ENCODE measurements around the gene IRF2BP2.

The IRF2BP2 gene

GRCh38 chr1:234645964-234646363, 36.0 kb upstream of the IRF2BP2 start:
- TF ChIP-seq POU6F1 (CRISPR knock-in tag; IDR thresholded peaks at IDR 0.05; ENCODE audit: borderline replicate concordance, low read depth) (no peak), GLIS3 (CRISPR knock-in tag; IDR thresholded peaks at IDR 0.05) (no peak), ZNF565 (CRISPR knock-in tag; conservative IDR thresholded peaks at IDR 0.05; ENCODE audit: low read depth) (no peak), TOX (CRISPR knock-in tag; IDR thresholded peaks at IDR 0.05; ENCODE audit: borderline replicate concordance) (no peak), ESRRG (CRISPR knock-in tag; IDR thresholded peaks at IDR 0.05) (no peak), TCF4 (CRISPR knock-in tag; IDR thresholded peaks at IDR 0.05; ENCODE audit: borderline replicate concordance) (no peak), ARNTL (CRISPR knock-in tag; IDR thresholded peaks at IDR 0.05; ENCODE audit: borderline replicate concordance, low read depth) (no peak), RARB (CRISPR knock-in tag; IDR thresholded peaks at IDR 0.05) (no peak), BACH2 (CRISPR knock-in tag; IDR thresholded peaks at IDR 0.05; ENCODE audit: borderline replicate concordance) (no peak), CSRNP3 (CRISPR knock-in tag; IDR thresholded peaks at IDR 0.05) (no peak), ZNF8 (CRISPR knock-in tag; IDR thresholded peaks at IDR 0.05) (no peak), PATZ1 (CRISPR knock-in tag; IDR thresholded peaks at IDR 0.05; ENCODE audit: borderline replicate concordance) (no peak), ZFP30 (CRISPR knock-in tag; IDR thresholded peaks at IDR 0.05) (no peak), ZNF70 (CRISPR knock-in tag; IDR thresholded peaks at IDR 0.05) (no peak)
- no peak for ATAC-seq

- no peak for ATAC-seq
- no peak for TF ChIP-seq ZNF565 (CRISPR knock-in tag; conservative IDR thresholded peaks at IDR 0.05; ENCODE audit: low read depth)
- TF ChIP-seq CSRNP3 (CRISPR knock-in tag; IDR thresholded peaks at IDR 0.05), result no peak
- TF ChIP-seq SNAI2 (CRISPR knock-in tag; IDR thresholded peaks at IDR 0.05), result no peak
- TF ChIP-seq ZC3H10 (CRISPR knock-in tag; IDR thresholded peaks at IDR 0.05), result no peak
- no peak for TF ChIP-seq ZFP3 (CRISPR knock-in tag; IDR thresholded peaks at IDR 0.05)
- TF ChIP-seq CSDC2 (CRISPR knock-in tag; IDR thresholded peaks at IDR 0.05), result no peak
- TF ChIP-seq GLIS3 (CRISPR knock-in tag; IDR thresholded peaks at IDR 0.05), result no peak
- no peak for TF ChIP-seq BACH2 (CRISPR knock-in tag; IDR thresholded peaks at IDR 0.05; ENCODE audit: borderline replicate concordance)
- no peak for TF ChIP-seq PATZ1 (CRISPR knock-in tag; IDR thresholded peaks at IDR 0.05; ENCODE audit: borderline replicate concordance)
- TF ChIP-seq OSR1 (CRISPR knock-in tag; IDR thresholded peaks at IDR 0.05), result no peak
- TF ChIP-seq ZNF8 (CRISPR knock-in tag; IDR thresholded peaks at IDR 0.05), result no peak
- TF ChIP-seq ZNF70 (CRISPR knock-in tag; IDR thresholded peaks at IDR 0.05), result no peak
- no peak for TF ChIP-seq TCF4 (CRISPR knock-in tag; IDR thresholded peaks at IDR 0.05; ENCODE audit: borderline replicate concordance)
- no peak for TF ChIP-seq ESRRG (CRISPR knock-in tag; IDR thresholded peaks at IDR 0.05)
- TF ChIP-seq CREB5 (CRISPR knock-in tag; IDR thresholded peaks at IDR 0.05; ENCODE audit: low read depth), result no peak
- TF ChIP-seq RARB (CRISPR knock-in tag; IDR thresholded peaks at IDR 0.05), result no peak
- no peak for TF ChIP-seq POU6F1 (CRISPR knock-in tag; IDR thresholded peaks at IDR 0.05; ENCODE audit: borderline replicate concordance, low read depth)
- TF ChIP-seq ARNTL (CRISPR knock-in tag; IDR thresholded peaks at IDR 0.05; ENCODE audit: borderline replicate concordance, low read depth), result no peak
Observed at GRCh38 chr1:234645474-234645953, 35.5 kb upstream of the IRF2BP2 start.

Data from SK-N-SH treated with all-trans-retinoic acid at 6 μM for 48 hours (cell line).